Uterus (tissue), 4 donors: Measurements from ENCODE around the gene ZNF70. TPM values are rescaled to one million over a fixed set of nuclear protein-coding genes. Genes with fewer than 3 reads are reported as not detected.
A peak's percentile ranks its signal among the peaks of the same experiment; 100 is the strongest.

Experiments used
- DNase-seq, 2 donors: peaks; one replicate each; pipeline ENCODE4 v3.0.0-alpha.2; 2019 to 2020
- H3K27ac ChIP-seq, 2 donors: fragments of 200-600 bp; sonication (generic); 1 replicate in 1 of 2; 2 replicates in 1 of 2; pipeline ENCODE4 v1.5.1; 2016 to 2018
- H3K27me3 ChIP-seq, 2 donors: fragments of 200-600 bp; sonication (generic); one replicate each; pipeline ENCODE4 v1.5.1; 2018 to 2019; ENCODE audit warnings: control low read depth in 1 of 2
- H3K36me3 ChIP-seq, 2 donors: fragments of 200-600 bp; sonication (generic); one replicate each; pipeline ENCODE4 v1.5.1; 2019; ENCODE audit warnings: control low read depth in 1 of 2
- H3K4me1 ChIP-seq, 2 donors: fragments of 200-600 bp; sonication (generic); one replicate each; pipeline ENCODE4 v1.5.1; 2018 to 2019; ENCODE audit warnings: control low read depth in 1 of 2
- H3K4me3 ChIP-seq, 2 donors: fragments of 200-600 bp; sonication (generic); 1 replicate in 1 of 2; 2 replicates in 1 of 2; pipeline ENCODE4 v1.5.1; 2018 to 2019; ENCODE audit warnings: mild to moderate bottlenecking in 1 of 2
- H3K9me3 ChIP-seq, 2 donors: fragments of 200-600 bp; sonication (generic); one replicate each; pipeline ENCODE4 v1.5.1; 2019; ENCODE audit warnings: control low read depth in 1 of 2
- POLR2A ChIP-seq, 2 donors: fragments of 450-650 bp; IDR thresholded peaks; one replicate each; pipeline ENCODE4 v1.6.1; 2016; ENCODE audit warnings: antibody characterized with exemption in 2 of 2, mild to moderate bottlenecking in 1 of 2, moderate library complexity in 1 of 2
- intact Hi-C: fragments of 100-400 bp; cut with DNase I; formaldehyde crosslinking; loops from one replicate; pipeline ENCODE4 v1.15.1; 2023; ENCODE audit warnings: low total_unique reads
- total RNA-seq, 4 donors: library from RNA; depleted of rRNA in 3 of 4; stranded (reverse); fragments of >200 nt in 3 of 4; gene quantifications; one replicate each; pipeline versions ENCODE4 v1.1.0 to v1.2.4, GENCODE V29; 2014 to 2023
- TF ChIP-seq, protein P1 (sequence below), 4 experiments: fragments of 200-600 bp in 2 of 4; fragments of 450-650 bp in 2 of 4; sonication (generic) in 2 of 4; IDR thresholded peaks; one replicate each; pipeline ENCODE4 v1.5.1; 2016 to 2019; ENCODE audit warnings: antibody characterized with exemption in 4 of 4, mild to moderate bottlenecking in 2 of 4, moderate library complexity in 1 of 4
- donor health status: DM: yes; HTN: yes; CAD: no.

Gene ZNF70
- total RNA-seq, 4 donors from 2014 or later = 3.6 to 13.8 (median 6.2) TPM

DNA sequence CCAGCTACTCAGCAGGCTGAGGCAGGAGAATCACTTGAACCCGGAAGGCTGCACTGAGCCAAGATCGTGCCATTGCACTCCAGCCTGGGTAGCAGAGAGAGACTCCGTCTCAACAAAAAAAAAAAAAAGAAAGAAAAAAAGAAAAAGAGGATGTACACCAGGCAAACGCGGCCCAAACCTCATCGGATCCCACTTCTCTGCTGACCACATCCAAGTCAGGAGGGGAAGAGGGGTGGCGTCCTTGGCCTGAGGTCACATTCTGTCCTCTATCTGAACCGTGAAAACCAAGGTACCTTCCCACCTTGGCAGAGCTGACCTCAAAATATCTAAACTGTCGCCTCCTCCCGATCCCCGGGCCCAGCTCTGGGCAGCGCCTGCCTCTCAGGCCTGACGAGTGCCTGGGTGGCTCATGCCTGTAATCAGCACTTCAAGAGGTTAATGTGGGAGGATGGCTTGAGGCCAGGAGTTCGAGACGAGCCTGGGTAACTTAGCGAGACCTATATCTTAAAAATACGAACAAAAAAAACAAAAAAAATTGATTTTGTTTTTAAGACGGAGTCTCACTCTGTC is 35.0 kb downstream of the ZNF70 start:
- Histone ChIP-seq H3K27me3 (no peaks in the 10 kb centered on the region), H3K36me3 (no peaks in the 10 kb centered on the region), H3K4me1 (no peaks in the 10 kb centered on the region), H3K9me3 (no peaks in the 10 kb centered on the region), H3K27ac (no peak overlapping the region), H3K4me3 (peak overlapping the region; percentile 68 to 91)
- intact Hi-C loops = no loop called here
- no peak for TF ChIP-seq POLR2A (IDR thresholded peaks at IDR 0.05)
- TF ChIP-seq, protein P1, sequence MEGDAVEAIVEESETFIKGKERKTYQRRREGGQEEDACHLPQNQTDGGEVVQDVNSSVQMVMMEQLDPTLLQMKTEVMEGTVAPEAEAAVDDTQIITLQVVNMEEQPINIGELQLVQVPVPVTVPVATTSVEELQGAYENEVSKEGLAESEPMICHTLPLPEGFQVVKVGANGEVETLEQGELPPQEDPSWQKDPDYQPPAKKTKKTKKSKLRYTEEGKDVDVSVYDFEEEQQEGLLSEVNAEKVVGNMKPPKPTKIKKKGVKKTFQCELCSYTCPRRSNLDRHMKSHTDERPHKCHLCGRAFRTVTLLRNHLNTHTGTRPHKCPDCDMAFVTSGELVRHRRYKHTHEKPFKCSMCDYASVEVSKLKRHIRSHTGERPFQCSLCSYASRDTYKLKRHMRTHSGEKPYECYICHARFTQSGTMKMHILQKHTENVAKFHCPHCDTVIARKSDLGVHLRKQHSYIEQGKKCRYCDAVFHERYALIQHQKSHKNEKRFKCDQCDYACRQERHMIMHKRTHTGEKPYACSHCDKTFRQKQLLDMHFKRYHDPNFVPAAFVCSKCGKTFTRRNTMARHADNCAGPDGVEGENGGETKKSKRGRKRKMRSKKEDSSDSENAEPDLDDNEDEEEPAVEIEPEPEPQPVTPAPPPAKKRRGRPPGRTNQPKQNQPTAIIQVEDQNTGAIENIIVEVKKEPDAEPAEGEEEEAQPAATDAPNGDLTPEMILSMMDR (IDR thresholded peaks at IDR 0.05) = no peak
- DNase-seq = no peak

DNA sequence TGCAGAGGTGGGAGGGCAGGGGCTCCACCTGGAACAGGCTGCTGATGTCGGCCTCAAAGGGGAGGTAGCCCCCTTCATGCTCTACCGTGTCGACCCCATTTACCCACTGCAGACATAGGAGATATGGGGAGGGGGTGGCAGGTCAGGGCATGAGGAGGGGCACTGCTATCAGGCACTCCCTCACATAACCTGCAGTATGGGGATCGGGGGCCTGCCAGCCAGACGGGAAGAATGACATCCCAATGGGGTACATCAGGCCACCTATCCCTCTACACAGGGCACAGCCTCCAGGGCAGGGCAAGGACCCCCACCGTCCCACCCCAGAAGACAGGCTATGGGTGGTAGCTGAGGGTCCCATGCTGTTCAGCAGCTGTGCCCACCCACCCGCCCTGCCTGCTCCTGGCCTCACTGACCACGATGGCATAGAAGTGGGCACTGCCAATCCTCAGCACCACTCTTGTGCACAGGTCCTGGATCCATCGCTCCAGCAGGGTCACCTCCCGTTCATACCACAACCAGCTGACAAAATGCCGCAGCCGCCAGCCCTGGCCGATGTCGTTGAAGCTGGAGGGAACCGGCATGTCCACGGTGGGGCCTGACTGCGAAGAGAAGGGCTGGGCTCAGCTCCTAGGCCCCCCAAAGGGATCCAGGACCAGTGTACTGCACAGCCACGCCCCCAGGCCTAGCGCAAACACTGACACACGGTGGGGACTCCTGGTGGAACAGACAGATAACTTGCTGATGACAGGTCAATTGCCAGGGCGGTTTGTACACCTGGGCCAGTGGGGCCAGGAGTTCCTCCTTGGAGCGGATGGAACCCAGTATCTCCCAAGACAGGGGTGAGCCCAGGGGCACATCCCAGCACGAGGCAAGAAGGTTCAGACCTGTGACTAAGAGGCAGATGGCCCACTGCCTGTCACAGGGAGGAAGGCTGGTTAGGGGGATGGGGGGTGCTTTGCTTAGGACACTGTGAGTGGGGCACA is 36.0 kb downstream of the ZNF70 start:
- no peak for TF ChIP-seq POLR2A (IDR thresholded peaks at IDR 0.05)
- no peak for DNase-seq
- H3K27me3 ChIP-seq = no peaks in the 10 kb centered on the region
- H3K4me1 ChIP-seq = no peaks in the 10 kb centered on the region
- H3K9me3 ChIP-seq = no peaks in the 10 kb centered on the region
- no peaks in the 10 kb centered on the region for H3K36me3 ChIP-seq
- no peak overlapping the region for H3K4me3 ChIP-seq
- intact Hi-C loops = no loop called here
- H3K27ac ChIP-seq = no peak overlapping the region

DNA sequence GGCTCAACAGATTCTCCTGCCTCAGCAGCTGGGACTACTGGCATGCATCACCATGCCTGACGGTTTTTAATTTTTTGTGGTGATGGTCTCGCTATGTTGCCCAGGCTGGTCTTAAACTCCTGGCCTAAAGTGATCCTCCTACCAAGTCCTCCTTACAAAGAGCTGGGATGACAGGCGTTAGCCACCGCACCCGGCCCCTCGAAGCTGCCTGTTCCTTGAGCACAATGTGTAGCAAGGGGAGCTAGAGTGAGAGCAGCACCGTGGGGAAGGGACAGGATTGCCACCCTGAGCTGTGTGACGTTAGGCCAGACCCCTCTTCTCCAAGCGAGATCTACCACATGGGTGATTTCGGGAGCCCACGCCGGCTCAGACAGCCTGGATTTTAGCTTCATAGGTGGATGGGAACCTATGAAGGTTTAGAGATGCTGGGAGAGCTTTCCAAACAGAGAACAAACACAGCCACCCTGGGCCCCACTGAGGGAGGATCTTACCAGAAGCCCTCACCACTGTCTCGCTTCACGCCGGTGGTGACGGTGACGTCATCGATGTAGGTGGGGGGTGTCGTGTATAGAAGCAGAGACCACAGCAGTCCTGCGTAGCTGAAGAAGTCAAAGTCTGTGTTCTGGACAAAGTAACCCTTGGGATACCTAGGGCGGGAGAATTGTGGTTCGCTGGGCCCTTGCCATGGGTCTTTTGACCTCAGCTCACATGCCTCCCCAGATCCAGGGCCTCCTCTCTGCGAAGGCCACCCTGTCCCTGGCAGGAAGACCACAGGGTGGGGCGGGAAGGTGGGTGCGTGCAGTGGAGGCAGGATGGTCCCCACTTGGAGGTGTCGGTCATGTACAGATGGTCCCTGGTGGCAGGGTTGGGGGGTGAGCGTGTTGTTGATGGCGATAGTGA is 37.0 kb downstream of the ZNF70 start:
- no peak for DNase-seq
- no peaks in the 10 kb centered on the region for H3K36me3 ChIP-seq
- TF ChIP-seq, protein P1 (IDR thresholded peaks at IDR 0.05) = no peak
- no peak for TF ChIP-seq POLR2A (IDR thresholded peaks at IDR 0.05)
- no peak overlapping the region for H3K4me3 ChIP-seq
- intact Hi-C loops = no loop called here
- H3K9me3 ChIP-seq = no peaks in the 10 kb centered on the region
- H3K27ac ChIP-seq = no peak overlapping the region
- H3K4me1 ChIP-seq = no peaks in the 10 kb centered on the region
- no peaks in the 10 kb centered on the region for H3K27me3 ChIP-seq

DNA sequence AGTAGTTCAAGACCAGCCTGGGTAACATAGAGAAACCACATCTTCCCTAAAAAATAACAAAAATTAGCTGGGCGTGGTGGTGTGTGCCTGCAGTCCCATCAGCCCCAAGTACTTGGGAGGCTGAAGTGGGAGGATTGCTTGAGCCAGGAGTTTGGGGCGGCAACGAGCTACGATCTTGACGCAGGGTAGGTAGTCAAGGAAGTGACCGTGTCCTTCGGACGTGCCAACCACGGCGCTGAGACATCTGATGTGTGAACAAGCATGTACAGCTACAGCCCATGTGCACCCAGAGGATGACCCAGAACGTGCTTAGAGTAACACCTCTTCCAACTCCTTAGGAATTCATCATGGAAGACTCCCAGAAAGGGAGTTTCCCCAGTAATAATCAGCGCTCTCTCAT is 38.7 kb downstream of the ZNF70 start:
- H3K27me3 ChIP-seq = no peaks in the 10 kb centered on the region
- H3K9me3 ChIP-seq = no peaks in the 10 kb centered on the region
- H3K4me3 ChIP-seq = no peak overlapping the region
- no peak for TF ChIP-seq POLR2A (IDR thresholded peaks at IDR 0.05)
- TF ChIP-seq, protein P1 (IDR thresholded peaks at IDR 0.05) = no peak
- no peaks in the 10 kb centered on the region for H3K4me1 ChIP-seq
- no peaks in the 10 kb centered on the region for H3K36me3 ChIP-seq
- intact Hi-C loops = no loop called here
- H3K27ac ChIP-seq = no peak overlapping the region
- no peak for DNase-seq

DNA sequence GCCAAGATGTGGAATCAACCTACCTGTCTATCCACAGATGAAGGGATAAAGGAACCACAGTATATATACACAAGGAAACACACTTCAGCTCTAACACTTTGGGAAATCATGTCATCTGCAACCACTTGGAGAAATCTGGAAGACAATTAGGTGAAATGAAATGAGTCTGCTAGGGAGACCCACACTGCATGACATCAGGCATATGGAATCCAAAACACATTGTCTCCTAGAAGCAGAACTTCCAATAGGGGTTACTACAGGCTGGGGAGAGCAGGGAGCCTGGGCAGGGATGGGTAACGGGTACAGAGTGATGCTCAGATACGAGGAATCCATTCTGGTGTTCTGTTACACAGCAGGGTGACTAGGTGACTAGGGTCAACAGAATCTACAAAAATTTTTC is 41.8 kb downstream of the ZNF70 start:
- no peak for DNase-seq
- no peak overlapping the region for H3K27ac ChIP-seq
- H3K4me1 ChIP-seq = no peaks in the 10 kb centered on the region
- intact Hi-C loops = no loop called here
- no peaks in the 10 kb centered on the region for H3K27me3 ChIP-seq
- no peaks in the 10 kb centered on the region for H3K9me3 ChIP-seq
- H3K36me3 ChIP-seq = no peaks in the 10 kb centered on the region
- no peak overlapping the region for H3K4me3 ChIP-seq
- no peak for TF ChIP-seq POLR2A (IDR thresholded peaks at IDR 0.05)
- TF ChIP-seq, protein P1 (IDR thresholded peaks at IDR 0.05) = no peak
